Tibial artery (tissue), 4 donors: ENCODE measurements around the gene NDUFB2.

Experiments used
- DNase-seq, 2 donors: peaks; one replicate each; pipeline ENCODE4 v3.0.0-alpha.2; 2019
- H3K27ac ChIP-seq, 2 donors: fragments of 200-600 bp; sonication (generic) in 1 of 2; 1 replicate in 1 of 2; 2 replicates in 1 of 2; pipeline ENCODE4 v1.5.1; 2018 to 2019; ENCODE audit warnings: mild to moderate bottlenecking in 1 of 2
- H3K27me3 ChIP-seq, 2 donors: fragments of 200-600 bp; sonication (generic) in 1 of 2; one replicate each; pipeline versions ENCODE4 v1.5.1 to v1.6.0; 2016 to 2019
- H3K36me3 ChIP-seq, 3 donors: fragments of 200-600 bp; sonication (generic) in 2 of 3; one replicate each; pipeline ENCODE4 v1.5.1; 2016 to 2019; ENCODE audit warnings: mild to moderate bottlenecking in 2 of 3
- H3K4me1 ChIP-seq, 4 donors: fragments of 200-600 bp; sonication (generic) in 2 of 4; 1 replicate in 3 of 4; 2 replicates in 1 of 4; pipeline ENCODE4 v1.5.1; 2016 to 2019
- H3K4me3 ChIP-seq, 2 donors: fragments of 200-600 bp; sonication (generic) in 1 of 2; 1 replicate in 1 of 2; 2 replicates in 1 of 2; pipeline ENCODE4 v1.5.1; 2018 to 2019; ENCODE audit warnings: mild to moderate bottlenecking in 2 of 2
- H3K9me3 ChIP-seq, 3 donors: fragments of 200-600 bp; sonication (generic) in 1 of 3; one replicate each; pipeline ENCODE4 v1.5.1; 2016 to 2019
- CTCF ChIP-seq, 2 experiments: fragments of 200-600 bp in 1 of 2; fragments of 450-650 bp in 1 of 2; IDR thresholded peaks; one replicate each; pipeline ENCODE4 v1.5.1; 2017 to 2019; ENCODE audit warnings: antibody characterized with exemption in 2 of 2, mild to moderate bottlenecking in 1 of 2, moderate library complexity in 1 of 2
- intact Hi-C: fragments of 100-400 bp; cut with DNase I; formaldehyde crosslinking; loops from one replicate; pipeline ENCODE4 v1.15.0; 2023; ENCODE audit warnings: low total_unique reads

The NDUFB2 gene

GRCh38 chr7:140673063-140673773, 23.3 kb upstream of the NDUFB2 start:
- Histone ChIP-seq H3K9me3 (no peaks in the 10 kb centered on the region), H3K36me3 (peaks cover 0 to 18% (median 0%) of the 10 kb centered on the region in 3 donors), H3K27ac (peak overlapping the region; percentile 87 to 90), H3K4me3 (peak overlapping the region; percentile 68 to 94), H3K27me3 (no peaks in the 10 kb centered on the region), H3K4me1 (peaks cover 0 to 32% (median 19%) of the 10 kb centered on the region in 4 donors)
- peak in 1 of 2 donors; percentile 73 for DNase-seq
- intact Hi-C loops = loop anchor here (5.0 to 10.0 kb wide), 2 partner anchors 252 to 339 kb away; partner anchors contain the start of genes BRAF and MRPS33
- TF ChIP-seq CTCF (IDR thresholded peaks at IDR 0.05) = no peak

- Histone ChIP-seq H3K9me3 (no peaks in the 10 kb centered on the region), H3K36me3 (peaks cover 0 to 24% (median 0%) of the 10 kb centered on the region in 3 donors), H3K27ac (peak overlapping the region; percentile 87 to 90), H3K27me3 (no peaks in the 10 kb centered on the region), H3K4me3 (peak overlapping the region; percentile 68 to 94), H3K4me1 (peaks cover 0 to 32% (median 19%) of the 10 kb centered on the region in 4 donors)
- intact Hi-C loops = loop anchor here (5.0 to 10.0 kb wide), 2 partner anchors 251 to 339 kb away; partner anchors contain the start of genes BRAF and MRPS33
- peak in 1 of 2 donors; percentile 37 for DNase-seq
- no peak for TF ChIP-seq CTCF (IDR thresholded peaks at IDR 0.05)
These were observed 22.7 kb upstream of the NDUFB2 start for GRCh38 chr7:140673774-140674155.

- H3K27ac ChIP-seq = peak overlapping the region in 1 of 2 donors; percentile 87
- intact Hi-C loops = loop anchor here (5.0 to 10.0 kb wide), 2 partner anchors 250 to 338 kb away; partner anchors contain the start of genes BRAF and MRPS33
- peak overlapping the region in 1 of 2 donors; percentile 94 for H3K4me3 ChIP-seq
- peak in 1 of 2 donors; percentile 52 for DNase-seq
- H3K36me3 ChIP-seq = peaks cover 0 to 30% (median 0%) of the 10 kb centered on the region in 3 donors
- TF ChIP-seq CTCF (IDR thresholded peaks at IDR 0.05) = no peak
- no peaks in the 10 kb centered on the region for H3K9me3 ChIP-seq
- peaks cover 0 to 32% (median 19%) of the 10 kb centered on the region in 4 donors for H3K4me1 ChIP-seq
- H3K27me3 ChIP-seq = no peaks in the 10 kb centered on the region
These were observed 22.1 kb upstream of the NDUFB2 start for GRCh38 chr7:140674356-140674800.

GRCh38 chr7:140674899-140675701, 21.4 kb upstream of the NDUFB2 start:
- H3K4me1 ChIP-seq = peaks cover 0 to 32% (median 19%) of the 10 kb centered on the region in 4 donors
- peak in 1 of 2 donors; percentile 64 for DNase-seq
- no peaks in the 10 kb centered on the region for H3K27me3 ChIP-seq
- intact Hi-C loops = loop anchor here (5.0 to 10.0 kb wide), 2 partner anchors 250 to 337 kb away; partner anchors contain the start of genes BRAF and MRPS33
- H3K36me3 ChIP-seq = peaks cover 0 to 36% (median 4%) of the 10 kb centered on the region in 3 donors
- peak overlapping the region in 1 of 2 donors; percentile 21 for H3K27ac ChIP-seq
- H3K9me3 ChIP-seq = no peaks in the 10 kb centered on the region
- peak in 1 of 2 experiments; percentile 28 for TF ChIP-seq CTCF (IDR thresholded peaks at IDR 0.05)
- no peak overlapping the region for H3K4me3 ChIP-seq

- H3K4me1 ChIP-seq = peaks cover 0 to 32% (median 19%) of the 10 kb centered on the region in 4 donors
- no peaks in the 10 kb centered on the region for H3K27me3 ChIP-seq
- TF ChIP-seq CTCF (IDR thresholded peaks at IDR 0.05) = no peak
- H3K27ac ChIP-seq = no peak overlapping the region
- intact Hi-C loops = loop anchor here (10.0 kb wide), 1 partner anchor 249 kb away; the partner anchor contains the start of gene BRAF
- peak in 1 of 2 donors; percentile 6 for DNase-seq
- H3K36me3 ChIP-seq = peaks cover 0 to 42% (median 11%) of the 10 kb centered on the region in 3 donors
- no peak overlapping the region for H3K4me3 ChIP-seq
- no peaks in the 10 kb centered on the region for H3K9me3 ChIP-seq
These were observed 20.8 kb upstream of the NDUFB2 start for GRCh38 chr7:140675726-140676125.
